HepG2 (cell line): ENCODE measurements around the gene CTNNBIP1. TPM values are rescaled to one million over a fixed set of nuclear protein-coding genes. Genes with fewer than 3 reads are reported as not detected.
A peak's percentile ranks its signal among the peaks of the same experiment; 100 is the strongest.

Source experiments
- ATAC-seq: fragments of 200-7000 bp; cut with Tn5 transposase; 3 replicates; pipeline ENCODE4 v1.9.1; 2020; ENCODE audit warnings: mild to moderate bottlenecking, moderate library complexity
- BruUV-seq: library from RNA; stranded (reverse); fragments of 400-500 nt; replicated peaks from 2 replicates; lab custom pipeline; 2021; lab: Mats Ljungman, UMichigan
- CTCF ChIA-PET: fragments of 300-600 bp; formaldehyde crosslinking; extraction: SDS; loops from one replicate; lab custom pipeline; 2021; ENCODE audit warnings: low total read pairs, inconsistent platforms, low intra/inter-chr PET ratio; lab: Yijun Ruan, JAX
- POLR2A ChIA-PET: fragments of 350-600 bp; sonication (Branson Sonifier 250); formaldehyde crosslinking; loops from one replicate; lab custom pipeline; 2020; ENCODE audit warnings: antibody characterized with exemption, inconsistent platforms; lab: Yijun Ruan, JAX
- DNase-seq: peaks from one replicate; pipeline ENCODE4 v3.0.0-alpha.2; 2015; ENCODE audit warnings: low spot score
- FAIRE-seq: peaks from 3 replicates; lab custom pipeline; 2011; peaks lifted over from hg19 to GRCh38; lab: Jason Lieb, UNC
- H2AFZ ChIP-seq: one replicate; pipeline ENCODE4 v1.6.1; 2011; ENCODE audit warnings: low read length, inconsistent platforms
- H3K27ac ChIP-seq: fragments of 300-600 bp; 3 replicates; pipeline ENCODE4 v1.8.0; 2011; ENCODE audit warnings: mixed run types, mild to moderate bottlenecking, mixed read lengths, low read length, inconsistent platforms; ENCODE audit not compliant: insufficient read depth; ENCODE audit errors: extremely low read length
- H3K27me3 ChIP-seq, 2 experiments: fragments of 200-600 bp in 1 of 2; 2 replicates in 1 of 2; 3 replicates in 1 of 2; pipeline versions ENCODE4 v1.6.0 to v1.8.0; 2011; ENCODE audit warnings: low read length in 2 of 2, mild to moderate bottlenecking in 2 of 2, moderate library complexity in 2 of 2, inconsistent platforms in 1 of 2; ENCODE audit not compliant: insufficient read depth in 2 of 2, control insufficient read depth in 1 of 2
- H3K36me3 ChIP-seq, 2 experiments: fragments of 200-600 bp in 1 of 2; replicated peaks in 1 of 2; 2 replicates in 1 of 2; 3 replicates in 1 of 2; pipeline versions ENCODE4 v1.5.1 to v1.8.0; 2011; ENCODE audit warnings: low read length in 2 of 2, inconsistent platforms in 1 of 2; ENCODE audit not compliant: insufficient read depth in 2 of 2, control insufficient read depth in 1 of 2
- H3K4me1 ChIP-seq: 2 replicates; pipeline ENCODE4 v1.5.1; 2012; ENCODE audit warnings: low read length, inconsistent platforms; ENCODE audit not compliant: insufficient read depth
- H3K4me2 ChIP-seq: 2 replicates; pipeline ENCODE4 v1.6.0; 2011; ENCODE audit warnings: low read depth, low read length, inconsistent platforms
- H3K4me3 ChIP-seq, 3 experiments: fragments of 200-600 bp in 1 of 3; sonication (generic), shearing (Covaris generic) in 1 of 3; replicated peaks in 1 of 3; 2 replicates each; pipeline ENCODE4 v1.5.1; 2011 to 2016; ENCODE audit warnings: low read length in 3 of 3, inconsistent platforms in 2 of 3, low read depth in 2 of 3, mild to moderate bottlenecking in 2 of 3, control low read depth in 1 of 3, mixed read lengths in 1 of 3; ENCODE audit not compliant: insufficient read depth in 1 of 3
- H3K79me2 ChIP-seq: one replicate; pipeline ENCODE4 v1.6.1; 2011; ENCODE audit warnings: low read length, inconsistent platforms; ENCODE audit not compliant: insufficient read depth
- H3K9ac ChIP-seq: 2 replicates; pipeline ENCODE4 v1.6.0; 2011; ENCODE audit warnings: mild to moderate bottlenecking, low read depth, low read length, inconsistent platforms; ENCODE audit not compliant: insufficient read depth
- H3K9me3 ChIP-seq: 2 replicates; pipeline ENCODE4 v1.5.1; 2012; ENCODE audit warnings: mild to moderate bottlenecking, low read length
- H4K20me1 ChIP-seq: 2 replicates; pipeline ENCODE4 v1.6.0; 2011; ENCODE audit warnings: inconsistent platforms, mild to moderate bottlenecking, low read length, moderate library complexity; ENCODE audit not compliant: insufficient read depth
- ATM ChIP-seq: fragments of 450-650 bp; IDR thresholded peaks from 2 replicates; pipeline ENCODE4 v1.7.1; 2017; ENCODE audit warnings: mild to moderate bottlenecking, borderline replicate concordance
- HHEX ChIP-seq: IDR thresholded peaks from 2 replicates; pipeline ENCODE4 v1.6.1; 2016; ENCODE audit warnings: control low read depth
- HNF4A ChIP-seq: sonication (generic); formaldehyde crosslinking; IDR thresholded peaks from 2 replicates; pipeline ENCODE4 v1.4.0; 2020; ENCODE audit warnings: missing genetic modification reagents
- KDM6A ChIP-seq: IDR thresholded peaks from 2 replicates; pipeline ENCODE4 v1.6.1; 2016; ENCODE audit warnings: low read depth
- MEF2D ChIP-seq: sonication (generic); formaldehyde crosslinking; IDR thresholded peaks from 2 replicates; pipeline ENCODE4 v1.5.1; 2020; ENCODE audit warnings: mild to moderate bottlenecking, missing genetic modification reagents
- NR2F2 ChIP-seq: IDR thresholded peaks from 2 replicates; pipeline ENCODE4 v1.6.1; 2012; ENCODE audit warnings: low read depth, inconsistent platforms, borderline replicate concordance
- SMC3 ChIP-seq: IDR thresholded peaks from 2 replicates; pipeline ENCODE4 v1.6.1; 2011; ENCODE audit warnings: low read length, improper control_type of control experiment
- SRY ChIP-seq: sonication (generic); formaldehyde crosslinking; IDR thresholded peaks from 2 replicates; pipeline ENCODE4 v1.8.0; 2022; ENCODE audit warnings: mild to moderate bottlenecking, missing genetic modification reagents
- TSC22D2 ChIP-seq: sonication (generic); formaldehyde crosslinking; IDR thresholded peaks from 2 replicates; pipeline ENCODE4 v1.5.1; 2020; ENCODE audit warnings: missing genetic modification reagents, mild to moderate bottlenecking, borderline replicate concordance
- ZFY ChIP-seq: sonication (generic); formaldehyde crosslinking; IDR thresholded peaks from 2 replicates; pipeline ENCODE4 v1.4.0; 2020; ENCODE audit warnings: missing genetic modification reagents
- ZNF224 ChIP-seq: sonication (generic); formaldehyde crosslinking; IDR thresholded peaks from 2 replicates; pipeline ENCODE4 v1.5.0; 2020; ENCODE audit warnings: mild to moderate bottlenecking, missing genetic modification reagents
- ZNF264 ChIP-seq: sonication (generic); formaldehyde crosslinking; IDR thresholded peaks from 2 replicates; pipeline ENCODE4 v1.4.0; 2020; ENCODE audit warnings: missing genetic modification reagents
- ZNF337 ChIP-seq: sonication (generic); formaldehyde crosslinking; IDR thresholded peaks from 2 replicates; pipeline ENCODE4 v1.5.1; 2020; ENCODE audit warnings: missing genetic modification reagents, low read depth, mild to moderate bottlenecking, borderline replicate concordance
- ZNF766 ChIP-seq: sonication (generic); formaldehyde crosslinking; IDR thresholded peaks from 2 replicates; pipeline ENCODE4 v1.5.0; 2020; ENCODE audit warnings: missing genetic modification reagents, borderline replicate concordance
- WGBS: methylation state at CpG from one replicate; pipeline ENCODE4 v1.1.6; 2017; ENCODE audit warnings: low lambda C conversion rate; 5-methylcytosine and 5-hydroxymethylcytosine counted together
- in situ Hi-C: cut with HindIII; loops from 2 replicates; pipeline ENCODE4 v1.10.0; 2017; ENCODE audit warnings: low pct_unique_long_range_greater_than_20kb; ENCODE audit not compliant: extremely low pct_ligation_motif_present
- intact Hi-C: fragments of 100-400 bp; cut with micrococcal nuclease; formaldehyde crosslinking; loops from one replicate; pipeline ENCODE4 v1.10.0; 2022; ENCODE audit not compliant: unreplicated experiment
- polyA plus RNA-seq, 8 experiments: library from polyadenylated mRNA; depleted of rRNA in 3 of 8; stranded (reverse) in 7 of 8; unstranded in 1 of 8; fragments of >200 nt; fragmentation: Illumina TruSeq in 4 of 8; extraction: Trizol in 4 of 8; gene quantifications; 2 replicates each; pipeline versions ENCODE4 v1.2.1 to v1.2.3, GENCODE V29; 2011 to 2016; ENCODE audit warnings: low read depth in 4 of 8, missing spikeins in 1 of 8, mixed read lengths in 1 of 8; ENCODE audit not compliant: insufficient read depth in 1 of 8
- total RNA-seq, 5 experiments: library from RNA; depleted of rRNA; stranded (reverse); fragments of >200 nt; fragmentation: Illumina TruSeq; extraction: Trizol; gene quantifications; 2 replicates each; pipeline ENCODE4 v1.2.3, GENCODE V29; 2016; ENCODE audit warnings: low read depth in 1 of 5
- TF ChIP-seq, protein P1 (sequence below): sonication (generic); formaldehyde crosslinking; IDR thresholded peaks from 2 replicates; pipeline ENCODE4 v1.8.0; 2023; ENCODE audit warnings: mild to moderate bottlenecking, missing genetic modification reagents
- TF ChIP-seq, protein P2 (sequence below), 2 experiments: sonication (generic) in 1 of 2; formaldehyde crosslinking in 1 of 2; IDR thresholded peaks; 2 replicates each; pipeline versions ENCODE4 v1.4.0 to v1.6.1; 2018 to 2020; ENCODE audit warnings: missing genetic modification reagents in 2 of 2, borderline replicate concordance in 1 of 2, low read depth in 1 of 2, mild to moderate bottlenecking in 1 of 2, missing biosample characterization in 1 of 2
- TF ChIP-seq, protein P3 (sequence below): sonication (generic); formaldehyde crosslinking; IDR thresholded peaks from 2 replicates; pipeline ENCODE4 v1.5.0; 2020; ENCODE audit warnings: missing genetic modification reagents

The CTNNBIP1 gene
- total and polyA plus RNA-seq, 2 of the 13 experiments (the other 11 are each of a cell fraction or from before 2014, with no cell fraction given), result 71.7 to 83.0 TPM

DNA sequence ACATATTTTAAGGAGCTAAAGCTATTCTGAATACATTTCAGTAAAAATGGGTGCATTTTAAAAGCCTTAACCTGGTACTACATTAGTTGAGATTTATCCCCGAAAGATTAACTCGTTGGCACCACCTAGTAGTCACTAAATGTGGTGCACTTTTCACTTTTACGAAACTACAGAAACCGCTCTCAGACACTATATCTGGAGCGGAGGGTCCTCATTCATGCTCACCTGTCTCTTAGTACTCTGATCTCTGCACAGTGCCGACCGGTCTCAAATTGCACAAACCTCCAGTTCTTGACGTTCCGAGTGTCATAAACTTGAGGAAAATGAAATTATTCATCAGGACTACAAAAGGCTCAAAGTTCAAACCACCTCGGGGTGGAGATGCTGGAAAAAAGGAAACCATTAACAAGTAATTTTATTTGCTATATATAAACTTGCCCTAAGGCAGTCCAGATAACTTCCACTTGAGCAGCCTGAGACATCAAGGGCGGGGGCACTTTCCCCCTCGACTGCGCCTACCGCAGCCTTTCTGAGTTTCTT is 32.4 kb upstream of the CTNNBIP1 start:
- DNase-seq (peak; percentile 58), FAIRE-seq (peak; percentile 76), ATAC-seq (peak; percentile 68)
- Histone ChIP-seq H3K27me3 (no peaks in the 10 kb centered on the region; a peak in 2 of 5 replicates), H3K4me3 (peak overlapping the region; percentile 70 to 95 (median 92)), H3K4me1 (peaks cover 49% of the 10 kb centered on the region), H3K27ac (peak overlapping the region; percentile 91), H3K79me2 (peaks cover 20% of the 10 kb centered on the region), H4K20me1 (no peaks in the 10 kb centered on the region), H3K9ac (peak overlapping the region; percentile 93), H2AFZ (no peak overlapping the region), H3K36me3 (peaks cover 0 to 14% of the 10 kb centered on the region in 2 experiments; a peak in 1 of 5 replicates), H3K4me2 (peak overlapping the region; percentile 86), H3K9me3 (no peaks in the 10 kb centered on the region)
- TSS peak; percentile 82 for BruUV-seq
- in situ Hi-C loops, result loop anchor here (5.0 kb wide), 2 partner anchors 70 to 90 kb away; partner anchors contain the start of gene UBE4B
- WGBS, result 2% methylated on average over 14 of the region's 14 CpGs
- intact Hi-C loops, result loop anchor here (1.0 to 5.0 kb wide), 4 partner anchors 28 to 90 kb away; partner anchors contain the start of gene UBE4B
- CTCF ChIA-PET, result interaction anchor here (1.2 to 2.7 kb wide), 2 partner anchors 67 to 90 kb away, joined by 3 to 39 read pairs; partner anchors contain the start of gene UBE4B
- POLR2A ChIA-PET, result interaction anchor here (0.9 to 4.3 kb wide), 11 partner anchors 9 to 268 kb away, joined by 3 to 67 read pairs (median 7); partner anchors contain the start of genes CTNNBIP1, KIF1B and UBE4B
- no peak for TF ChIP-seq SRY (CRISPR knock-in tag)
- TF ChIP-seq ZNF337 (CRISPR knock-in tag), result no peak
- no peak for TF ChIP-seq ZFY
- no peak for TF ChIP-seq ZNF766 (CRISPR knock-in tag)
- TF ChIP-seq TSC22D2 (CRISPR knock-in tag), result no peak; the same call in 1 of the 2 replicates
- TF ChIP-seq, protein P1, sequence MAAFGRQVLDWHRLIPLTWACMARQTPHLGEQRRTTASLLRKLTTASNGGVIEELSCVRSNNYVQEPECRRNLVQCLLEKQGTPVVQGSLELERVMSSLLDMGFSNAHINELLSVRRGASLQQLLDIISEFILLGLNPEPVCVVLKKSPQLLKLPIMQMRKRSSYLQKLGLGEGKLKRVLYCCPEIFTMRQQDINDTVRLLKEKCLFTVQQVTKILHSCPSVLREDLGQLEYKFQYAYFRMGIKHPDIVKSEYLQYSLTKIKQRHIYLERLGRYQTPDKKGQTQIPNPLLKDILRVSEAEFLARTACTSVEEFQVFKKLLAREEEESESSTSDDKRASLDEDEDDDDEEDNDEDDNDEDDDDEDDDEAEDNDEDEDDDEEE (CRISPR knock-in tag), result 0 out of 2 replicates have a peak, but pooled peaks have one; percentile 10
- TF ChIP-seq SMC3, result peak; percentile 79
- no peak for TF ChIP-seq KDM6A (CRISPR knock-in tag)
- 0 out of 2 replicates have a peak, but pooled peaks have one; percentile 20 for TF ChIP-seq ZNF264
- 0 out of 2 replicates have a peak, but pooled peaks have one; percentile 42 for TF ChIP-seq ZNF224 (CRISPR knock-in tag)
- TF ChIP-seq NR2F2, result no peak
- TF ChIP-seq, protein P2, sequence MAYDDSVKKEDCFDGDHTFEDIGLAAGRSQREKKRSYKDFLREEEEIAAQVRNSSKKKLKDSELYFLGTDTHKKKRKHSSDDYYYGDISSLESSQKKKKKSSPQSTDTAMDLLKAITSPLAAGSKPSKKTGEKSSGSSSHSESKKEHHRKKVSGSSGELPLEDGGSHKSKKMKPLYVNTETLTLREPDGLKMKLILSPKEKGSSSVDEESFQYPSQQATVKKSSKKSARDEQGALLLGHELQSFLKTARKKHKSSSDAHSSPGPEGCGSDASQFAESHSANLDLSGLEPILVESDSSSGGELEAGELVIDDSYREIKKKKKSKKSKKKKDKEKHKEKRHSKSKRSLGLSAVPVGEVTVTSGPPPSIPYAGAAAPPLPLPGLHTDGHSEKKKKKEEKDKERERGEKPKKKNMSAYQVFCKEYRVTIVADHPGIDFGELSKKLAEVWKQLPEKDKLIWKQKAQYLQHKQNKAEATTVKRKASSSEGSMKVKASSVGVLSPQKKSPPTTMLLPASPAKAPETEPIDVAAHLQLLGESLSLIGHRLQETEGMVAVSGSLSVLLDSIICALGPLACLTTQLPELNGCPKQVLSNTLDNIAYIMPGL (CRISPR knock-in tag; IDR thresholded peaks at IDR 0.05; ENCODE audit: borderline replicate concordance in 1 of 2, low read depth in 1 of 2), result peak in 1 of 2 experiments; percentile 54; a peak in 1 of 4 replicates
- TF ChIP-seq MEF2D (CRISPR knock-in tag), result no peak
- TF ChIP-seq HNF4A (CRISPR knock-in tag), result peak; percentile 22; the same call in 1 of the 2 replicates
- no peak for TF ChIP-seq HHEX
- TF ChIP-seq, protein P3, sequence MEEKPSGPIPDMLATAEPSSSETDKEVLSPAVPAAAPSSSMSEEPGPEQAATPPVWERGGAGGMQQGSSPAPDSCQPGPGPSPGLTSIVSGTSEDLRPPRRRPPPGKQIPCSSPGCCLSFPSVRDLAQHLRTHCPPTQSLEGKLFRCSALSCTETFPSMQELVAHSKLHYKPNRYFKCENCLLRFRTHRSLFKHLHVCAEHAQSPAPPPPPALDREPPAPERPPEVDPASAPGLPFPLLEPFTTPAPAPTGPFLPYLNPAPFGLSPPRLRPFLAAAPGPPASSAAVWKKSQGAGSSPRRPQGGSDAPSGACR (CRISPR knock-in tag), result 0 out of 2 replicates have a peak, but pooled peaks have one; percentile 8
- TF ChIP-seq ATM, result no peak
